Mucosa of descending colon (tissue), 3 donors: ENCODE measurements around the gene POU2F2. TPM values are rescaled to one million over a fixed set of nuclear protein-coding genes. Genes with fewer than 3 reads are reported as not detected.

ENCODE experiments used
- ATAC-seq: fragments of 200-7000 bp; cut with Tn5 transposase; one replicate; pipeline ENCODE4 v1.9.1; 2020; ENCODE audit warnings: mild to moderate bottlenecking, moderate library complexity
- DNase-seq, 3 donors: peaks; one replicate each; pipeline ENCODE4 v3.0.0-alpha.2; 2020
- H3K36me3 ChIP-seq: fragments of 200-600 bp; one replicate; pipeline ENCODE4 v1.8.0; 2021; ENCODE audit warnings: low read depth, mild to moderate bottlenecking
- H3K4me1 ChIP-seq: fragments of 200-600 bp; one replicate; pipeline ENCODE4 v1.8.0; 2021; ENCODE audit warnings: low read depth, mild to moderate bottlenecking
- H3K4me3 ChIP-seq: fragments of 200-600 bp; one replicate; pipeline ENCODE4 v1.8.0; 2021; ENCODE audit warnings: mild to moderate bottlenecking
- H3K9me3 ChIP-seq: fragments of 200-600 bp; one replicate; pipeline ENCODE4 v1.8.0; 2021; ENCODE audit warnings: mild to moderate bottlenecking
- CTCF ChIP-seq: fragments of 200-600 bp; IDR thresholded peaks from one replicate; pipeline ENCODE4 v1.8.0; 2022; ENCODE audit warnings: antibody characterized with exemption, mild to moderate bottlenecking
- intact Hi-C, 2 donors: fragments of 100-400 bp; cut with DNase I in 1 of 2; cut with micrococcal nuclease in 1 of 2; formaldehyde crosslinking; loops; one replicate each; pipeline versions ENCODE4 v1.11.0 to v1.11.1; 2022; cut with DNase I, micrococcal nuclease
- total RNA-seq, 3 donors: library from RNA; stranded (reverse); fragmentation: NEBNext Ultra II Directional in 2 of 3; extraction: Animal tissue kit (Norgen Biotek cat#: 25700) in 2 of 3; gene quantifications; one replicate each; pipeline versions ENCODE4 v1.2.1 to v1.2.4, GENCODE V29; 2021 to 2023
- donor health status: DM: no; HTN: no; CAD: no; lungs with moderate emphysema.
- donor health status: DM: no; HTN: no; CAD: no.
- donor health status: DM: no; HTN: yes; CAD: no.

Gene POU2F2
- total RNA-seq, 3 donors from 2014 or later, result 3.9 to 6.8 (median 6.1) TPM

GRCh38 chr19:42057846-42058245 is 74.4 kb downstream of the POU2F2 start:
- Histone ChIP-seq H3K9me3 (no peaks in the 10 kb centered on the region), H3K4me1 (no peaks in the 10 kb centered on the region), H3K36me3 (no peaks in the 10 kb centered on the region), H3K4me3 (no peak overlapping the region)
- intact Hi-C loops, result no loop called here
- ATAC-seq (no peak), DNase-seq (no peak)
- TF ChIP-seq CTCF, result no peak

- H3K4me3 ChIP-seq, result no peak overlapping the region
- H3K9me3 ChIP-seq, result no peaks in the 10 kb centered on the region
- ATAC-seq, result no peak
- TF ChIP-seq CTCF, result no peak
- intact Hi-C loops, result no loop called here
- DNase-seq, result no peak
- H3K4me1 ChIP-seq, result peaks cover 7% of the 10 kb centered on the region
- H3K36me3 ChIP-seq, result no peaks in the 10 kb centered on the region
These were observed 78.0 kb downstream of the POU2F2 start for GRCh38 chr19:42054205-42054604.

- H3K4me1 ChIP-seq, result peaks cover 7% of the 10 kb centered on the region
- H3K36me3 ChIP-seq, result no peaks in the 10 kb centered on the region
- H3K9me3 ChIP-seq, result no peaks in the 10 kb centered on the region
- no peak for DNase-seq
- intact Hi-C loops, result no loop called here
- H3K4me3 ChIP-seq, result no peak overlapping the region
- TF ChIP-seq CTCF, result no peak
- ATAC-seq, result no peak
These were observed 79.0 kb downstream of the POU2F2 start for GRCh38 chr19:42053037-42053935.

GRCh38 chr19:42052241-42052863 is 79.9 kb downstream of the POU2F2 start:
- intact Hi-C loops, result no loop called here
- Histone ChIP-seq H3K4me1 (peaks cover 7% of the 10 kb centered on the region), H3K4me3 (no peak overlapping the region), H3K36me3 (no peaks in the 10 kb centered on the region), H3K9me3 (no peaks in the 10 kb centered on the region)
- TF ChIP-seq CTCF, result no peak
- DNase-seq (no peak), ATAC-seq (no peak)

GRCh38 chr19:42051166-42052115 is 80.8 kb downstream of the POU2F2 start:
- Histone ChIP-seq H3K9me3 (no peaks in the 10 kb centered on the region), H3K4me1 (peaks cover 7% of the 10 kb centered on the region), H3K4me3 (no peak overlapping the region), H3K36me3 (no peaks in the 10 kb centered on the region)
- DNase-seq (no peak), ATAC-seq (peak; percentile 30)
- intact Hi-C loops, result no loop called here
- no peak for TF ChIP-seq CTCF
